Stomach (tissue), 4 donors: Measurements from ENCODE around the gene CLCN6.

Experiments
- CTCF ChIP-seq, 7 experiments: fragments of 450-650 bp in 4 of 7; fragments of 200-600 bp in 3 of 7; sonication (generic) in 3 of 7; IDR thresholded peaks; one replicate each; pipeline ENCODE4 v1.5.1; 2016 to 2019; ENCODE audit warnings: antibody characterized with exemption in 7 of 7, control low read depth in 2 of 7, mild to moderate bottlenecking in 1 of 7
- EP300 ChIP-seq: sonication (generic); formaldehyde crosslinking; IDR thresholded peaks from one replicate; pipeline ENCODE4 v1.6.1; 2017; ENCODE audit warnings: antibody characterized with exemption
- POLR2AphosphoS5 ChIP-seq, 3 donors: sonication (generic); formaldehyde crosslinking; IDR thresholded peaks; one replicate each; pipeline ENCODE4 v1.6.1; 2016; ENCODE audit warnings: antibody characterized with exemption in 3 of 3

GRCh38 chr1:11835441-11836225, 29.6 kb downstream of the CLCN6 start:
- TF ChIP-seq EP300, result no peak
- no peak for TF ChIP-seq CTCF (IDR thresholded peaks at IDR 0.05)
- no peak for TF ChIP-seq POLR2AphosphoS5 (IDR thresholded peaks at IDR 0.05)
